ENCODE data around the gene CCDC88C. TPM values are rescaled to one million over a fixed set of nuclear protein-coding genes. Genes with fewer than 3 reads are reported as not detected.
A peak's percentile ranks its signal among the peaks of the same experiment; 100 is the strongest.
"Not testable (repeated sequence)": the region's sequence is repeated elsewhere in the genome, so short reads cannot be mapped to it uniquely, and the experiment has no call there.

The CCDC88C gene
- total RNA-seq, 2 experiments from 2014 or later: 137 to 253 TPM

- Histone ChIP-seq H3K4me3 (ENCODE audit: low read depth, low read length, poor library complexity, severe bottlenecking) (peak overlapping the region; percentile 89), H3K79me2 (ENCODE audit: insufficient read depth, low read depth, low read length) (peaks cover 100% of the 10 kb centered on the region)
- CTCF ChIA-PET (ENCODE audit: unreplicated experiment): interaction anchor here (1.1 kb wide), 1 partner anchor 13 kb away, joined by 5 read pairs; no protein-coding TSS in a partner anchor
Measured at GRCh38 chr14:91409928-91410718, 7.5 kb downstream of the CCDC88C start.

GRCh38 chr14:91409240-91409639 lies 8.4 kb downstream of the CCDC88C start:
- H3K27ac ChIP-seq (ENCODE audit: low read depth, low read length, poor library complexity, severe bottlenecking); H2AFZ ChIP-seq (ENCODE audit: low read length); BruUV-seq (replicated peaks); H3K9me3 ChIP-seq (ENCODE audit: low read length); H3K4me3 ChIP-seq (ENCODE audit: low read depth, low read length, poor library complexity, severe bottlenecking); intact Hi-C loops (cut with micrococcal nuclease; ENCODE audit: unreplicated experiment); H3K9me2 ChIP-seq (ENCODE audit: insufficient read depth, low read length); DNase-seq (ENCODE audit: low spot score); CTCF ChIA-PET (ENCODE audit: unreplicated experiment): not testable (repeated sequence)
- Histone ChIP-seq H4K20me1 (ENCODE audit: insufficient read depth, low read length) (peaks cover 59% of the 10 kb centered on the region), H3K4me1 (ENCODE audit: insufficient read depth, low read length, poor library complexity, severe bottlenecking) (peaks cover 100% of the 10 kb centered on the region), H3K36me3 (ENCODE audit: insufficient read depth, low read length) (peaks cover 98% of the 10 kb centered on the region), H3K4me2 (ENCODE audit: low read length) (peak overlapping the region; percentile 2; the same call in 1 of the 2 replicates), H3K79me2 (ENCODE audit: insufficient read depth, low read depth, low read length) (peaks cover 100% of the 10 kb centered on the region)
- POLR2A ChIA-PET: interaction anchor here (0.6 to 1.4 kb wide), 4 partner anchors 11 to 52 kb away, joined by 3 to 5 read pairs (median 3); no protein-coding TSS in a partner anchor

More at GRCh38 chr14:91409928-91410718, 7.5 kb downstream of the CCDC88C start:
- no peaks in the 10 kb centered on the region for H3K9me2 ChIP-seq (ENCODE audit: insufficient read depth, low read length)
- H3K4me2 ChIP-seq (ENCODE audit: low read length): peak overlapping the region; percentile 99
- intact Hi-C loops (cut with micrococcal nuclease; ENCODE audit: unreplicated experiment): no loop called here
- no TSS peak for BruUV-seq (replicated peaks)
- H2AFZ ChIP-seq (ENCODE audit: low read length): no peak overlapping the region
- H3K9me3 ChIP-seq (ENCODE audit: low read length): no peaks in the 10 kb centered on the region
- H3K36me3 ChIP-seq (ENCODE audit: insufficient read depth, low read length): peaks cover 100% of the 10 kb centered on the region
- peak overlapping the region; percentile 50 for H3K27ac ChIP-seq (ENCODE audit: low read depth, low read length, poor library complexity, severe bottlenecking)
- no peak for DNase-seq (ENCODE audit: low spot score)
- peaks cover 63% of the 10 kb centered on the region for H4K20me1 ChIP-seq (ENCODE audit: insufficient read depth, low read length)
- peaks cover 96% of the 10 kb centered on the region for H3K4me1 ChIP-seq (ENCODE audit: insufficient read depth, low read length, poor library complexity, severe bottlenecking)
- TF ChIP-seq CTCF (conservative IDR thresholded peaks at IDR 0.05; ENCODE audit: low read length) (no peak), EZH2phosphoT487 (IDR thresholded peaks at IDR 0.05; ENCODE audit: borderline replicate concordance, low read depth, low read length) (no peak)
- POLR2A ChIA-PET: interaction anchor here (0.7 to 12.4 kb wide), 4 partner anchors 9 to 99 kb away, joined by 3 to 196 read pairs (median 54); no protein-coding TSS in a partner anchor

GRCh38 chr14:91406982-91407381 lies 10.6 kb downstream of the CCDC88C start:
- Histone ChIP-seq H3K36me3 (ENCODE audit: insufficient read depth, low read length) (peaks cover 98% of the 10 kb centered on the region), H3K9me2 (ENCODE audit: insufficient read depth, low read length) (no peaks in the 10 kb centered on the region), H4K20me1 (ENCODE audit: insufficient read depth, low read length) (peaks cover 41% of the 10 kb centered on the region), H2AFZ (ENCODE audit: low read length) (no peak overlapping the region), H3K79me2 (ENCODE audit: insufficient read depth, low read depth, low read length) (peaks cover 100% of the 10 kb centered on the region), H3K27ac (ENCODE audit: low read depth, low read length, poor library complexity, severe bottlenecking) (peak overlapping the region; percentile 1), H3K4me3 (ENCODE audit: low read depth, low read length, poor library complexity, severe bottlenecking) (no peak overlapping the region), H3K4me1 (ENCODE audit: insufficient read depth, low read length, poor library complexity, severe bottlenecking) (peaks cover 99% of the 10 kb centered on the region), H3K4me2 (ENCODE audit: low read length) (peak overlapping the region; percentile 32), H3K9me3 (ENCODE audit: low read length) (peaks cover 4% of the 10 kb centered on the region; the same call in 1 of the 2 replicates)
- POLR2A ChIA-PET: no interaction called here
- TF ChIP-seq EZH2phosphoT487 (IDR thresholded peaks at IDR 0.05; ENCODE audit: borderline replicate concordance, low read depth, low read length): no peak
- TF ChIP-seq CTCF (conservative IDR thresholded peaks at IDR 0.05; ENCODE audit: low read length): no peak
- no peak for DNase-seq (ENCODE audit: low spot score)
- BruUV-seq (replicated peaks): no TSS peak
- CTCF ChIA-PET (ENCODE audit: unreplicated experiment): no interaction called here
- intact Hi-C loops (cut with micrococcal nuclease; ENCODE audit: unreplicated experiment): no loop called here

Data from OCI-LY7 (cell line).